CD4-positive, alpha-beta T cell (primary cell): ENCODE measurements around the gene RSPH4A. TPM values are rescaled to one million over a fixed set of nuclear protein-coding genes. Genes with fewer than 3 reads are reported as not detected.

ENCODE experiments used
- ATAC-seq: fragments of 200-7000 bp; cut with Tn5 transposase; one replicate; pipeline ENCODE4 v1.10.0; 2022; ENCODE audit warnings: mild to moderate bottlenecking; ENCODE audit not compliant: poor library complexity
- CTCF ChIA-PET: fragments of 350-600 bp; sonication (Branson Sonifier 250); formaldehyde crosslinking; loops from one replicate; lab custom pipeline; 2021; ENCODE audit warnings: antibody characterized with exemption, inconsistent platforms; lab: Charles Lee
- POLR2A ChIA-PET: fragments of 350-600 bp; sonication (Branson Sonifier 250); formaldehyde crosslinking; loops from one replicate; lab custom pipeline; 2021; ENCODE audit warnings: antibody characterized with exemption, inconsistent platforms; lab: Charles Lee
- DNase-seq, 14 experiments: peaks; one replicate each; pipeline ENCODE4 v3.0.0-alpha.2; 2013 to 2020; ENCODE audit warnings: mixed read lengths in 2 of 14
- H3K27ac ChIP-seq, 2 donors: one replicate each; pipeline versions ENCODE4 v1.5.1 to v1.7.0; 2013; ENCODE audit warnings: low read length in 2 of 2, low read depth in 1 of 2, mild to moderate bottlenecking in 1 of 2
- H3K27me3 ChIP-seq, 2 experiments: 1 replicate in 1 of 2; 2 replicates in 1 of 2; pipeline versions ENCODE4 v1.6.1 to v1.7.0; 2013; ENCODE audit warnings: low read length in 2 of 2, control low read depth in 1 of 2, mild to moderate bottlenecking in 1 of 2, moderate library complexity in 1 of 2; ENCODE audit not compliant: insufficient read depth in 2 of 2, control insufficient read depth in 1 of 2
- H3K36me3 ChIP-seq: one replicate; pipeline ENCODE4 v1.6.1; 2013; ENCODE audit warnings: low read length, control low read depth; ENCODE audit not compliant: insufficient read depth
- H3K4me1 ChIP-seq: one replicate; pipeline ENCODE4 v1.6.1; 2013; ENCODE audit warnings: low read length, control low read depth; ENCODE audit not compliant: insufficient read depth
- H3K4me3 ChIP-seq: one replicate; pipeline ENCODE4 v1.5.1; 2013; ENCODE audit warnings: mild to moderate bottlenecking, low read length, moderate library complexity
- H3K9me3 ChIP-seq, 2 experiments: 1 replicate in 1 of 2; 2 replicates in 1 of 2; pipeline versions ENCODE4 v1.6.1 to v1.7.0; 2013; ENCODE audit warnings: low read length in 2 of 2, mild to moderate bottlenecking in 2 of 2, control low read depth in 1 of 2, moderate library complexity in 1 of 2; ENCODE audit not compliant: control insufficient read depth in 1 of 2, insufficient read depth in 1 of 2
- H3K27ac Mint-ChIP-seq: one replicate; pipeline ENCODE4 v1.8.0; 2020; ENCODE audit warnings: mixed read lengths
- H3K27me3 Mint-ChIP-seq: one replicate; pipeline ENCODE4 v1.8.0; 2021; ENCODE audit warnings: mixed read lengths
- H3K36me3 Mint-ChIP-seq: one replicate; pipeline ENCODE4 v1.8.0; 2021; ENCODE audit warnings: low read depth, mixed read lengths
- H3K4me1 Mint-ChIP-seq: one replicate; pipeline ENCODE4 v1.8.0; 2021; ENCODE audit warnings: low read depth, mixed read lengths
- H3K4me3 Mint-ChIP-seq: one replicate; pipeline ENCODE4 v1.8.0; 2020; ENCODE audit warnings: mild to moderate bottlenecking, mixed read lengths
- H3K9me3 Mint-ChIP-seq: one replicate; pipeline ENCODE4 v1.8.0; 2020; ENCODE audit warnings: mixed read lengths
- CTCF ChIP-seq: fragments of 200-600 bp; IDR thresholded peaks from one replicate; pipeline ENCODE4 v1.8.0; 2022; ENCODE audit warnings: antibody characterized with exemption, mild to moderate bottlenecking
- intact Hi-C, 2 experiments: fragments of 100-400 bp; cut with DNase I in 1 of 2; cut with micrococcal nuclease in 1 of 2; formaldehyde crosslinking; loops; one replicate each; pipeline versions ENCODE4 v1.15.1 to v1.9.0; 2023 to 2025; cut with DNase I, micrococcal nuclease
- total RNA-seq, 174 experiments: library from RNA in 2 of 174; stranded (reverse) in 2 of 174; gene quantifications; one replicate each; pipeline ENCODE4 v1.2.3 and lab custom pipeline; 2021 to 2026

RSPH4A gene
- total RNA-seq, 2 experiments from 2014 or later: 0.56 to 0.88 TPM

- Mint-ChIP-seq H3K27me3 (peaks cover 3% of the 10 kb centered on the region), H3K4me1 (no peaks in the 10 kb centered on the region), H3K36me3 (peaks cover 38% of the 10 kb centered on the region), H3K27ac (no peak overlapping the region), H3K9me3 (peaks cover 11% of the 10 kb centered on the region), H3K4me3 (no peak overlapping the region)
- DNase-seq (no peak), ATAC-seq (no peak)
- POLR2A ChIA-PET: no interaction called here
- Histone ChIP-seq H3K4me3 (no peak overlapping the region), H3K27ac (no peak overlapping the region), H3K27me3 (no peaks in the 10 kb centered on the region), H3K9me3 (peaks cover 0 to 3% of the 10 kb centered on the region in 2 experiments), H3K36me3 (no peaks in the 10 kb centered on the region), H3K4me1 (no peaks in the 10 kb centered on the region)
- CTCF ChIA-PET: no interaction called here
- TF ChIP-seq CTCF: no peak
- intact Hi-C loops: no loop called here
Measured at GRCh38 chr6:116605935-116606334, 10.3 kb upstream of the RSPH4A start.

- TF ChIP-seq CTCF: no peak
- POLR2A ChIA-PET: no interaction called here
- peaks cover 7% of the 10 kb centered on the region for H3K27me3 Mint-ChIP-seq
- H3K9me3 Mint-ChIP-seq: no peaks in the 10 kb centered on the region
- no peaks in the 10 kb centered on the region for H3K9me3 ChIP-seq
- CTCF ChIA-PET: no interaction called here
- no peak overlapping the region for H3K27ac Mint-ChIP-seq
- no peak for DNase-seq
- H3K27ac ChIP-seq: no peak overlapping the region
- no peak overlapping the region for H3K4me3 ChIP-seq
- H3K36me3 Mint-ChIP-seq: peaks cover 6% of the 10 kb centered on the region
- ATAC-seq: no peak
- H3K4me1 Mint-ChIP-seq: peaks cover 8% of the 10 kb centered on the region
- no peak overlapping the region for H3K4me3 Mint-ChIP-seq
- H3K27me3 ChIP-seq: no peaks in the 10 kb centered on the region
- H3K4me1 ChIP-seq: peaks cover 4% of the 10 kb centered on the region
- no peaks in the 10 kb centered on the region for H3K36me3 ChIP-seq
- intact Hi-C loops: no loop called here
Measured at GRCh38 chr6:116611056-116611455, 5.2 kb upstream of the RSPH4A start.

GRCh38 chr6:116616737-116617053 lies 416 bp downstream of the RSPH4A start:
- Histone ChIP-seq H3K36me3 (no peaks in the 10 kb centered on the region), H3K4me3 (peak overlapping the region; percentile 62), H3K9me3 (no peaks in the 10 kb centered on the region), H3K27me3 (no peaks in the 10 kb centered on the region), H3K27ac (no peak overlapping the region), H3K4me1 (peaks cover 13% of the 10 kb centered on the region)
- Mint-ChIP-seq H3K27me3 (no peaks in the 10 kb centered on the region), H3K4me1 (peaks cover 19% of the 10 kb centered on the region), H3K9me3 (no peaks in the 10 kb centered on the region), H3K27ac (peak overlapping the region; percentile 0), H3K36me3 (no peaks in the 10 kb centered on the region), H3K4me3 (peak overlapping the region; percentile 85)
- TF ChIP-seq CTCF: no peak
- ChIA-PET POLR2A (interaction anchor here (0.9 to 1.6 kb wide), 2 partner anchors 28 to 46 kb away, joined by 3 to 10 read pairs; partner anchors contain the start of gene RWDD1), CTCF (interaction anchor here (0.9 kb wide), 2 partner anchors 13 to 180 kb away, joined by 3 to 4 read pairs; no protein-coding TSS in a partner anchor)
- DNase-seq (peak in 7 of 14 experiments; percentile 1 to 38 (median 11)), ATAC-seq (peak; percentile 27)
- intact Hi-C loops: no loop called here
